HepG2 (cell line): Measurements from ENCODE around the gene XRCC5.

Experiments used
- CTCF ChIP-seq: sonication (generic); formaldehyde crosslinking; IDR thresholded peaks from 2 replicates; pipeline ENCODE4 v1.5.0; 2020; ENCODE audit warnings: mild to moderate bottlenecking, missing genetic modification reagents, moderate library complexity
- DNMT1 ChIP-seq: sonication (generic); formaldehyde crosslinking; IDR thresholded peaks from 2 replicates; pipeline ENCODE4 v1.5.1; 2020; ENCODE audit warnings: mild to moderate bottlenecking, missing genetic modification reagents
- KLF13 ChIP-seq: sonication (generic); formaldehyde crosslinking; IDR thresholded peaks from 2 replicates; pipeline ENCODE4 v1.4.0; 2020; ENCODE audit warnings: mild to moderate bottlenecking, missing genetic modification reagents
- POLR2A ChIP-seq, 2 experiments: IDR thresholded peaks; 2 replicates each; pipeline ENCODE4 v1.6.1; 2011; ENCODE audit warnings: low read depth in 2 of 2, low read length in 2 of 2, mild to moderate bottlenecking in 1 of 2, moderate library complexity in 1 of 2; ENCODE audit not compliant: insufficient read depth in 1 of 2
- ZBTB7A ChIP-seq: sonication (generic); formaldehyde crosslinking; IDR thresholded peaks from 2 replicates; pipeline ENCODE4 v1.8.0; 2022; ENCODE audit warnings: mild to moderate bottlenecking, missing genetic modification reagents

GRCh38 chr2:216101109-216101508, 8.0 kb upstream of the XRCC5 start:
- no peak for TF ChIP-seq ZBTB7A
- no peak for TF ChIP-seq KLF13 (CRISPR knock-in tag)
- TF ChIP-seq CTCF = no peak
- TF ChIP-seq DNMT1 (CRISPR knock-in tag) = no peak
- TF ChIP-seq POLR2A (IDR thresholded peaks at IDR 0.05; ENCODE audit: insufficient read depth in 1 of 2, low read depth in 2 of 2, low read length in 2 of 2) = no peak
